DOHH2 (cell line): Measurements from ENCODE around the gene POLDIP2.

Experiments used
- CTCF ChIP-seq: fragments of 200-600 bp; sonication (generic); IDR thresholded peaks from one replicate; pipeline ENCODE4 v1.5.1; 2014; ENCODE audit warnings: antibody characterized with exemption, mild to moderate bottlenecking, low read depth, low read length; ENCODE audit not compliant: poor library complexity, severe bottlenecking
- EZH2phosphoT487 ChIP-seq: fragments of 200-600 bp; sonication (generic); IDR thresholded peaks from 2 replicates; pipeline ENCODE4 v1.6.1; 2017; ENCODE audit warnings: borderline replicate concordance, mild to moderate bottlenecking, antibody characterized with exemption, low read length, moderate library complexity, mixed read lengths

- no peak for TF ChIP-seq EZH2phosphoT487
- TF ChIP-seq CTCF = no peak
Measured at GRCh38 chr17:28396635-28397239, 39.4 kb upstream of the POLDIP2 start.
